ENCODE measurements around the gene GMIP. TPM values are rescaled to one million over a fixed set of nuclear protein-coding genes. Genes with fewer than 3 reads are reported as not detected.

The GMIP gene
- total and polyA plus RNA-seq, 10 donors, result 26.7 to 141 (median 94.0) TPM

DNA sequence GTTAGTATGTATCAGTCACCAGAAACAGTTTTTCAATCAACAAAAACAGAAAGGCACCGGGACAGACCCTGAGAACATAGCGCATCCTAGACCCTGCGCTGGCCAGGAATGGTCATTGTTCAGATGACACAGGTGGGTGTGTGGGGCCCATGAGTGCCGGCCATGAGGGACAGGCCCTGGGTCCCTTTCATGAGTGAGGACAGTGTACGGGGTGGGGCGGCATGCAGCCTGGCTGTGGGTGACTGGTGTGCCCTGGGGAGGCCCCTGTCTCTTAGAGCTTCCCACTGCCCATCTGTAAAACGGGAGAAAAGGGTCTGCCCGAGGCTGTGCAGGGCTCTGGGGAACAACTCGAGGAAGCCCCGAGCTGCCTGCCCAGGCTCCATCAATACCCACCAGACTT, 50.8 kb downstream of the GMIP start:
- no peaks in the 10 kb centered on the region for H3K27me3 ChIP-seq (replicated peaks in 1 of 7)
- H3K27ac ChIP-seq, result no peak overlapping the region
- no peaks in the 10 kb centered on the region for H3K9me3 ChIP-seq
- no peaks in the 10 kb centered on the region for H3K36me3 ChIP-seq
- 91 to 97% (median 95%) methylated on average over 10 of the region's 10 CpGs for WGBS, 5 donors
- H3K4me1 ChIP-seq, result peaks cover 5 to 59% (median 20%) of the 10 kb centered on the region in 6 donors
- intact Hi-C loops (cut with DNase I; ENCODE audit: low total_unique reads), result no loop called here
- no peak for TF ChIP-seq POLR2A (IDR thresholded peaks at IDR 0.05)
- TF ChIP-seq, protein P1, sequence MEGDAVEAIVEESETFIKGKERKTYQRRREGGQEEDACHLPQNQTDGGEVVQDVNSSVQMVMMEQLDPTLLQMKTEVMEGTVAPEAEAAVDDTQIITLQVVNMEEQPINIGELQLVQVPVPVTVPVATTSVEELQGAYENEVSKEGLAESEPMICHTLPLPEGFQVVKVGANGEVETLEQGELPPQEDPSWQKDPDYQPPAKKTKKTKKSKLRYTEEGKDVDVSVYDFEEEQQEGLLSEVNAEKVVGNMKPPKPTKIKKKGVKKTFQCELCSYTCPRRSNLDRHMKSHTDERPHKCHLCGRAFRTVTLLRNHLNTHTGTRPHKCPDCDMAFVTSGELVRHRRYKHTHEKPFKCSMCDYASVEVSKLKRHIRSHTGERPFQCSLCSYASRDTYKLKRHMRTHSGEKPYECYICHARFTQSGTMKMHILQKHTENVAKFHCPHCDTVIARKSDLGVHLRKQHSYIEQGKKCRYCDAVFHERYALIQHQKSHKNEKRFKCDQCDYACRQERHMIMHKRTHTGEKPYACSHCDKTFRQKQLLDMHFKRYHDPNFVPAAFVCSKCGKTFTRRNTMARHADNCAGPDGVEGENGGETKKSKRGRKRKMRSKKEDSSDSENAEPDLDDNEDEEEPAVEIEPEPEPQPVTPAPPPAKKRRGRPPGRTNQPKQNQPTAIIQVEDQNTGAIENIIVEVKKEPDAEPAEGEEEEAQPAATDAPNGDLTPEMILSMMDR (IDR thresholded peaks at IDR 0.05 in 8 of 11, conservative IDR thresholded peaks at IDR 0.05 in 3 of 11), result no peak
- TF ChIP-seq POLR2AphosphoS5 (IDR thresholded peaks at IDR 0.05), result no peak
- DNase-seq, result no peak
- H3K4me3 ChIP-seq, result no peak overlapping the region

DNA sequence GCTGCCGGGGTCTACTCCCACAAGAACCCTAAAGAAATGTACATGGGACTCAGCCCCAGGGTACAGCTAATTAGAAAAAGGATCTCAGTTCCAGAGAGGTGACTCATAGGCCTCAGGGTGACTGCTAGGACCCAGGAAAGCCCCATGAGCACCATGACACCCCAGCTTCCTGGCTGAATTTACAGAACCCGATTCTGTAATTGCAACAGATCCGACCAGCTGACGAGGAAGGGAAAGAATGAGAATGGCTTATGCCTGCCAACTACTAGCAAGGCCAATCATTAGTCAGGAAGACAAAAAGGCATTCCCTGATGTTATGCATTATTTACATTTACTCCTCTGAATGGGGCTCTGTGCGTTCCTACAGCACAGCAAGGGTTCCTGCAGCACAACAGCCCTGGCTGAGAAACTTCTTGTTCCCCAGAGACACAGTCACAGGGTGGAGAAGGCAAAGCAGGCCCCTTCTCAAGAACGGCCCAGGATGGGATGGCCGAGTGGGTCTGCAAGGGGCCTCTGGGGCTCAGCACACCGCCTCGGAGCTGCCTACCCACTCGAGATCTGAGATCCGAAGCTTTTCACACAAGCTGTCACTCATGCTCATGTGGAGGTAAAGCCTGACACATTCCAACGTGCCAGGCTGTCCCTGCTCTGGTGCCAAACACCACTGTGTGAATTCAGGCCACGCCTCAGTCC, 52.2 kb downstream of the GMIP start:
- H3K4me3 ChIP-seq, result no peak overlapping the region
- no peaks in the 10 kb centered on the region for H3K27me3 ChIP-seq (replicated peaks in 1 of 7)
- intact Hi-C loops (cut with DNase I; ENCODE audit: low total_unique reads), result no loop called here
- peaks cover 5 to 50% (median 16%) of the 10 kb centered on the region in 6 donors for H3K4me1 ChIP-seq
- WGBS, 5 donors, result 59 to 82% (median 67%) methylated on average over 12 to 13 of the region's 13 CpGs
- no peaks in the 10 kb centered on the region for H3K36me3 ChIP-seq
- TF ChIP-seq, protein P1 (IDR thresholded peaks at IDR 0.05 in 8 of 11, conservative IDR thresholded peaks at IDR 0.05 in 3 of 11), result no peak
- TF ChIP-seq POLR2AphosphoS5 (IDR thresholded peaks at IDR 0.05), result peak in 2 of 3 donors; percentile 11 to 20
- peak overlapping the region; percentile 17 to 85 (median 65) for H3K27ac ChIP-seq
- no peaks in the 10 kb centered on the region for H3K9me3 ChIP-seq
- DNase-seq, result no peak

DNA sequence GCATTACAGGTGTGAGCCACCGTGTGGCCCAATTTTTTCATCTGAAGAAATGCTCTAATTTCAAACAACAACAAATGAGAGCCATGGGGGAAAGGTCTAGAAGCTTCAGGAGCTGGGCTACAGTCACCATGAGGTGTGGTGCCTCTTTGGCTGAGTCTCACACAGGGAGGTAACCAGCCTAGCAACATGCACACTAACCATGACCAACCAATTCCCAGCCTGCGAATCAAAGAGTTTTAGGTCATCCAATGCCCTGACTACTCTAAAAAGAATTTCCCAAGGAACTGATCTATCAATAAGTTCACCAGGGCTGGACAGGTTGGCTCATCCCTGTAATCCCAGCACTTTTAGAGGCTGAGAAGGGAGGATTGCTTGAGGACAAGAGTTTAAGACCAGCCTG, 54.9 kb downstream of the GMIP start:
- Histone ChIP-seq H3K4me1 (peaks cover 5 to 34% (median 13%) of the 10 kb centered on the region in 6 donors), H3K27ac (peak overlapping the region in 1 of 8 donors; percentile 9), H3K9me3 (no peaks in the 10 kb centered on the region), H3K27me3 (replicated peaks in 1 of 7) (no peaks in the 10 kb centered on the region), H3K4me3 (no peak overlapping the region), H3K36me3 (no peaks in the 10 kb centered on the region)
- DNase-seq, result no peak
- WGBS, 5 donors, result 89 to 94% (median 90%) methylated on average over 2 of the region's 2 CpGs
- no peak for TF ChIP-seq POLR2A (IDR thresholded peaks at IDR 0.05)
- TF ChIP-seq POLR2AphosphoS5 (IDR thresholded peaks at IDR 0.05), result no peak
- TF ChIP-seq, protein P1 (IDR thresholded peaks at IDR 0.05 in 8 of 11, conservative IDR thresholded peaks at IDR 0.05 in 3 of 11), result no peak
- intact Hi-C loops (cut with DNase I; ENCODE audit: low total_unique reads), result no loop called here

DNA sequence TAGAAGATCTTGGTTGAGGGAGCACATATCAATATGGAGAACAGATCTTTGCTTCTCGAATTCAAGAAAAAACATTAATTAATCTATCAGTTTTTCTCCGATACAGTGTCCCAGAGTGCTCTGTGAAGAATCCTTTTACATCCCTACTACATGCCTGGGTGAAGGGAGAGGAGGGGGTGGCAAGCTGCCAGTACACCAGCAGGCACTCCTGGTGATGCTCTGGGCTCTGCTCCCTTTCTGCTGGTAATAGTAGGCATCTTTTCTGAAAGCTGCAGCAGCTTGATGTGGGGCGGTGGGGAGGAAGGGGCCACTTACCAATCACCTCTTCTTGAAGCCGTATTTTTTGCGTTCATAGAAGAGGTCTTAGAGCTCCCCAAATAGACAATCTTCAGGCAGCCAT, 55.7 kb downstream of the GMIP start:
- H3K36me3 ChIP-seq, result no peaks in the 10 kb centered on the region
- no peak overlapping the region for H3K4me3 ChIP-seq
- peaks cover 5 to 34% (median 13%) of the 10 kb centered on the region in 6 donors for H3K4me1 ChIP-seq
- no peaks in the 10 kb centered on the region for H3K27me3 ChIP-seq (replicated peaks in 1 of 7)
- DNase-seq, result no peak
- TF ChIP-seq POLR2A (IDR thresholded peaks at IDR 0.05) (no peak), POLR2AphosphoS5 (IDR thresholded peaks at IDR 0.05) (no peak)
- TF ChIP-seq, protein P1 (IDR thresholded peaks at IDR 0.05 in 8 of 11, conservative IDR thresholded peaks at IDR 0.05 in 3 of 11), result no peak
- no peak overlapping the region for H3K27ac ChIP-seq
- H3K9me3 ChIP-seq, result no peaks in the 10 kb centered on the region
- 79 to 97% (median 91%) methylated on average over 5 of the region's 5 CpGs for WGBS, 5 donors
- intact Hi-C loops (cut with DNase I; ENCODE audit: low total_unique reads), result no loop called here
